ENCODE data around the gene BHLHA9.
"Not testable (repeated sequence)": the region's sequence is repeated elsewhere in the genome, so short reads cannot be mapped to it uniquely, and the experiment has no call there.

The BHLHA9 gene

GRCh38 chr17:1231456-1231855, 38.8 kb upstream of the BHLHA9 start:
- no peak for DNase-seq
- no peak for TF ChIP-seq CTCF (IDR thresholded peaks at IDR 0.05; ENCODE audit: low read depth, low read length)
- Histone ChIP-seq H3K9me3 (no peaks in the 10 kb centered on the region), H3K27me3 (peaks cover 56% of the 10 kb centered on the region), H3K4me3 (ENCODE audit: low read depth, low read length) (no peak overlapping the region), H3K4me1 (no peaks in the 10 kb centered on the region), H3K36me3 (no peaks in the 10 kb centered on the region)

- DNase-seq, result no peak
- Histone ChIP-seq H3K36me3 (no peaks in the 10 kb centered on the region), H3K4me3 (ENCODE audit: low read depth, low read length) (no peak overlapping the region), H3K27me3 (peaks cover 50% of the 10 kb centered on the region), H3K9me3 (no peaks in the 10 kb centered on the region), H3K4me1 (no peaks in the 10 kb centered on the region)
- no peak for TF ChIP-seq CTCF (IDR thresholded peaks at IDR 0.05; ENCODE audit: low read depth, low read length)
Measured at GRCh38 chr17:1232331-1232730, 37.9 kb upstream of the BHLHA9 start.

- Histone ChIP-seq H3K36me3 (no peaks in the 10 kb centered on the region), H3K27me3 (peaks cover 46% of the 10 kb centered on the region), H3K4me1 (no peaks in the 10 kb centered on the region), H3K4me3 (ENCODE audit: low read depth, low read length) (no peak overlapping the region), H3K9me3 (no peaks in the 10 kb centered on the region)
- TF ChIP-seq CTCF (IDR thresholded peaks at IDR 0.05; ENCODE audit: low read depth, low read length), result no peak
- no peak for DNase-seq
Measured at GRCh38 chr17:1232786-1233185, 37.5 kb upstream of the BHLHA9 start.

GRCh38 chr17:1234455-1234854, 35.8 kb upstream of the BHLHA9 start:
- Histone ChIP-seq H3K4me3 (ENCODE audit: low read depth, low read length) (no peak overlapping the region), H3K27me3 (peaks cover 29% of the 10 kb centered on the region), H3K9me3 (no peaks in the 10 kb centered on the region), H3K4me1 (no peaks in the 10 kb centered on the region), H3K36me3 (no peaks in the 10 kb centered on the region)
- no peak for TF ChIP-seq CTCF (IDR thresholded peaks at IDR 0.05; ENCODE audit: low read depth, low read length)
- DNase-seq, result no peak

GRCh38 chr17:1237471-1237870, 32.8 kb upstream of the BHLHA9 start:
- H3K9me3 ChIP-seq, result no peaks in the 10 kb centered on the region
- H3K4me3 ChIP-seq (ENCODE audit: low read depth, low read length), result no peak overlapping the region
- 0 out of 2 replicates have a peak, but pooled peaks cover 3% of the 10 kb centered on the region for H3K27me3 ChIP-seq
- H3K36me3 ChIP-seq, result no peaks in the 10 kb centered on the region
- no peak for DNase-seq
- H3K4me1 ChIP-seq, result no peaks in the 10 kb centered on the region
- no peak for TF ChIP-seq CTCF (IDR thresholded peaks at IDR 0.05; ENCODE audit: low read depth, low read length)

- H3K4me3 ChIP-seq (ENCODE audit: low read depth, low read length), result no peak overlapping the region
- no peaks in the 10 kb centered on the region for H3K4me1 ChIP-seq
- H3K9me3 ChIP-seq, result no peaks in the 10 kb centered on the region
- no peak for DNase-seq
- TF ChIP-seq CTCF (IDR thresholded peaks at IDR 0.05; ENCODE audit: low read depth, low read length), result no peak
- no peaks in the 10 kb centered on the region for H3K36me3 ChIP-seq
- H3K27me3 ChIP-seq, result no peaks in the 10 kb centered on the region
Measured at GRCh38 chr17:1239210-1239609, 31.0 kb upstream of the BHLHA9 start.

- H3K27me3 ChIP-seq; H3K4me3 ChIP-seq (ENCODE audit: low read depth, low read length); H3K9me3 ChIP-seq; DNase-seq; H3K36me3 ChIP-seq; H3K4me1 ChIP-seq: not testable (repeated sequence)
Measured at GRCh38 chr17:1240426-1240825, 29.8 kb upstream of the BHLHA9 start.
